Activated CD4-positive, alpha-beta T cell treated with anti-CD3 and anti-CD28 coated beads, Interleukin-2, amount 10 ng/mL, durations not matched to agents 24 days and 14 days (primary cell): Measurements from ENCODE around the gene DZIP1L. TPM values are rescaled to one million over a fixed set of nuclear protein-coding genes. Genes with fewer than 3 reads are reported as not detected.
A peak's percentile ranks its signal among the peaks of the same experiment; 100 is the strongest.
"Not testable (repeated sequence)": the region's sequence is repeated elsewhere in the genome, so short reads cannot be mapped to it uniquely, and the experiment has no call there.

ENCODE experiments used
- DNase-seq: peaks from one replicate; pipeline ENCODE4 v3.0.0; 2022
- H3K27ac Mint-ChIP-seq: one replicate; pipeline ENCODE4 v1.8.0; 2022; ENCODE audit warnings: mild to moderate bottlenecking, mixed read lengths
- H3K27me3 Mint-ChIP-seq: one replicate; pipeline ENCODE4 v1.8.0; 2022; ENCODE audit warnings: mixed read lengths
- H3K36me3 Mint-ChIP-seq: one replicate; pipeline ENCODE4 v1.8.0; 2022; ENCODE audit warnings: low read depth, mild to moderate bottlenecking, mixed read lengths
- H3K4me1 Mint-ChIP-seq: one replicate; pipeline ENCODE4 v1.8.0; 2021; ENCODE audit warnings: mixed read lengths
- H3K4me3 Mint-ChIP-seq: one replicate; pipeline ENCODE4 v1.8.0; 2022; ENCODE audit warnings: mild to moderate bottlenecking, moderate library complexity, mixed read lengths
- H3K9me3 Mint-ChIP-seq: one replicate; pipeline ENCODE4 v1.8.0; 2021; ENCODE audit warnings: mixed read lengths
- intact Hi-C: fragments of 100-400 bp; cut with micrococcal nuclease; formaldehyde crosslinking; loops from one replicate; pipeline ENCODE4 v1.15.1; 2023
- total RNA-seq: library from RNA; stranded (reverse); gene quantifications from 2 replicates; pipeline ENCODE4 v1.2.3, GENCODE V29; 2022

The DZIP1L gene
- total RNA-seq, 1 donor from 2014 or later: not detected

DNA sequence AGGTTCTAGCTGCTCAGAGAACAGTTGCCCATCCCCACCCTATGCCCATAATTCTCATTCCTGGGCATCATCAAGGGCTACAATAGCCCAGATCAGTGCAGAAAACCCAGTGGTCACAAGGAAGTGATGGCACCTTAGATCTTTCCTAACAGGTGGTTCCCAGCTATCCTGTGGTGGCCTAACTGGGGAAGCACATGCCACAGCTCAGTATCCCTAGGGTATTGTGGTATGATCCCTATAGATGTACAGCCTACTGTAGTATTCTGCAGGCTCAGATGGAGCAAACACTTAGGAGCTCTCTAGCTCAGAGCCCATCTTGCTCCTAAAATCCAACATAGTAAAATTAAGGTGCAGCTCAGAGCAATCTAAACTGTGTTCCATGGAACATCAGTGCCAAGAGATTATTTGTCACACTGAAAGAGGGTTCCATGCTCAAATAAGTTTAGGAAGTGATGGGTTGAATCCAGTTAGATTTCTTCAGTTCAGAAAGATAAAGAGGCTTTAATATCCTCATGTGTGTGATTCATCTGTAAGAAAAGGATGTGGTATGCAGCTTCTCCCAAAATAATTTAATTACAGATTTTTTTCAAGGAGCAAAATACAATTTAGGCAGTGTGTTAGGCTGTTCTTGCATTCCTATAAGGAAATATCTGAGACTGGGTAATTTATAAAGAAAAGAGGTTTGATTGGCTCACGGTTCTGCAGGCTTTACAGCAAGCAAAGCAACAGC is 12.4 kb upstream of the DZIP1L start:
- H3K4me1 Mint-ChIP-seq: no peaks in the 10 kb centered on the region
- H3K36me3 Mint-ChIP-seq: no peaks in the 10 kb centered on the region
- H3K9me3 Mint-ChIP-seq: no peaks in the 10 kb centered on the region
- no peak for DNase-seq
- peaks cover 19% of the 10 kb centered on the region for H3K27me3 Mint-ChIP-seq
- no peak overlapping the region for H3K4me3 Mint-ChIP-seq
- no peak overlapping the region for H3K27ac Mint-ChIP-seq
- intact Hi-C loops: no loop called here

- Mint-ChIP-seq H3K9me3 (no peaks in the 10 kb centered on the region), H3K27me3 (peaks cover 14% of the 10 kb centered on the region), H3K27ac (no peak overlapping the region), H3K4me1 (no peaks in the 10 kb centered on the region), H3K36me3 (no peaks in the 10 kb centered on the region), H3K4me3 (no peak overlapping the region)
- DNase-seq: no peak
- intact Hi-C loops: no loop called here
Measured at GRCh38 chr3:138125548-138126221, 10.3 kb upstream of the DZIP1L start.

DNA sequence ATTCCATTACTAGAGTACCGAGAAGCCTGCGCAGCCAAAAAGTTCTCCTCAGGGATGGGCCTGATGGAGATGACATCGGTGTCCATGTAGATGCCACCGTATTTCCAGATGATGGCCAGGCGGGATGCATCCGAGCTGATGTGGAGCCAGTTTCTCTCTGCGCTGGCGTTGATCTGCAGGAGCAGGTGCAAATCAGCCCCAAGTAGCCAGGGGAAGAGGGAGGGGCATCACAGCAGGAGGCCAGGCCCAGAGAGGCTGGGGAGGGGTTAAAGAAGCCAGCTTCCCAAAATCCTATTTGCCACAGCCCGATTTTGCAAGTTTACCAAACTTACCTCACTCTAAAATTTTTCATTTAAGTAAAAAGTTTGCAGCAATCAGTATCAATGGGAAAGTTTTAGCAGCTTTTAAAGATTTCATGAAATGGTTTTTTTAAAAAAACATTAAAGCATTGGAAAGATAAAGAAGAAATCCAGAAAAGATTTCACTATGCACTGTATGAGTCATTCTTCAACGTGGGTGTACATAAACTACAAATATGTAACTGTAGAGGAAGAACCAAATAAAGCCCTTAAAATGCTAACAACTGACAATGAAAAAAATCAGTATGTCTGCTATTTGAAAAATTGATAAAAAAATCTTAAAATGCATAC is 9.4 kb upstream of the DZIP1L start:
- intact Hi-C loops: no loop called here
- Mint-ChIP-seq H3K36me3 (no peaks in the 10 kb centered on the region), H3K9me3 (no peaks in the 10 kb centered on the region), H3K4me1 (no peaks in the 10 kb centered on the region), H3K4me3 (no peak overlapping the region), H3K27me3 (peaks cover 14% of the 10 kb centered on the region), H3K27ac (no peak overlapping the region)
- DNase-seq: no peak

- Mint-ChIP-seq H3K27ac (no peak overlapping the region), H3K4me3 (no peak overlapping the region), H3K36me3 (no peaks in the 10 kb centered on the region), H3K9me3 (no peaks in the 10 kb centered on the region), H3K4me1 (no peaks in the 10 kb centered on the region), H3K27me3 (peaks cover 14% of the 10 kb centered on the region)
- intact Hi-C loops: no loop called here
- DNase-seq: no peak
Measured at GRCh38 chr3:138124188-138124587, 8.8 kb upstream of the DZIP1L start.

- DNase-seq: no peak
- H3K4me1 Mint-ChIP-seq: peaks cover 8% of the 10 kb centered on the region
- H3K4me3 Mint-ChIP-seq: no peak overlapping the region
- no peaks in the 10 kb centered on the region for H3K36me3 Mint-ChIP-seq
- peaks cover 38% of the 10 kb centered on the region for H3K27me3 Mint-ChIP-seq
- intact Hi-C loops: loop anchor here (1.0 to 5.0 kb wide), 2 partner anchors 37 to 51 kb away; no protein-coding TSS in a partner anchor
- H3K9me3 Mint-ChIP-seq: no peaks in the 10 kb centered on the region
- no peak overlapping the region for H3K27ac Mint-ChIP-seq
Measured at GRCh38 chr3:138119423-138119766, 4.0 kb upstream of the DZIP1L start.

- Mint-ChIP-seq H3K36me3 (no peaks in the 10 kb centered on the region), H3K27ac (no peak overlapping the region), H3K27me3 (peaks cover 44% of the 10 kb centered on the region), H3K9me3 (no peaks in the 10 kb centered on the region), H3K4me1 (peaks cover 8% of the 10 kb centered on the region), H3K4me3 (no peak overlapping the region)
- DNase-seq: peak; percentile 88
- intact Hi-C loops: loop anchor here (1.0 to 5.0 kb wide), 2 partner anchors 37 to 51 kb away; no protein-coding TSS in a partner anchor
Measured at GRCh38 chr3:138118612-138119422, 3.4 kb upstream of the DZIP1L start.

- peaks cover 47% of the 10 kb centered on the region for H3K27me3 Mint-ChIP-seq
Measured at GRCh38 chr3:138114431-138114918, 933 bp downstream of the DZIP1L start.

GRCh38 chr3:138113326-138113725 is 2.1 kb downstream of the DZIP1L start:
- intact Hi-C loops: no loop called here
- no peaks in the 10 kb centered on the region for H3K36me3 Mint-ChIP-seq
- no peak for DNase-seq
- H3K4me1 Mint-ChIP-seq: peaks cover 6% of the 10 kb centered on the region
- no peak overlapping the region for H3K27ac Mint-ChIP-seq
- H3K27me3 Mint-ChIP-seq: peaks cover 46% of the 10 kb centered on the region
- H3K4me3 Mint-ChIP-seq: no peak overlapping the region
- no peaks in the 10 kb centered on the region for H3K9me3 Mint-ChIP-seq

More at GRCh38 chr3:138114431-138114918, 933 bp downstream of the DZIP1L start:
- DNase-seq: no peak
- H3K36me3 Mint-ChIP-seq: no peaks in the 10 kb centered on the region
- no peaks in the 10 kb centered on the region for H3K9me3 Mint-ChIP-seq
- intact Hi-C loops: loop anchor here (2.0 kb wide), 1 partner anchor 60 kb away; the partner anchor contains the start of gene DBR1
- peaks cover 8% of the 10 kb centered on the region for H3K4me1 Mint-ChIP-seq
- H3K27ac Mint-ChIP-seq: no peak overlapping the region
- peak overlapping the region; percentile 84 for H3K4me3 Mint-ChIP-seq

DNA sequence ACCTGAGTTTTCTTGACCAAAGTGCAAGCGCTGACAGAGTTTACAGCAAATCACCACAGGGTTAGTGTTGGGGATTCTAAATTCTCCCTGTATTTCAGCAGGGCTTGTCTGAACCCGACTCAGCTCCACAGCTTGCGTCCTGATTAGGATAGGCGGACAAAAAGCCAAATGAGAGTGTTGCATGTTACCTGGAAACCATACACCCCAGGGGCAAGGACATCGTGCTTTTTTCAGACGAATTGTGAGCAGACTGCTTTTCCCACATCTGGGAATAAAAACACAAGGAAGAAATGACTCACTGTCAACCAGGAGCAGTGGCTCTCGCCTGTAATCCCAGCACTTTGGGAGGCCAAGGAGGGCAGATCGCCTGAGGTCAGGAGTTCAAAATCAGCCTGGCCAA is 3.0 kb downstream of the DZIP1L start:
- Mint-ChIP-seq H3K9me3 (no peaks in the 10 kb centered on the region), H3K27ac (no peak overlapping the region), H3K36me3 (no peaks in the 10 kb centered on the region), H3K4me1 (peaks cover 6% of the 10 kb centered on the region), H3K4me3 (no peak overlapping the region), H3K27me3 (peaks cover 47% of the 10 kb centered on the region)
- DNase-seq: no peak
- intact Hi-C loops: no loop called here

DNA sequence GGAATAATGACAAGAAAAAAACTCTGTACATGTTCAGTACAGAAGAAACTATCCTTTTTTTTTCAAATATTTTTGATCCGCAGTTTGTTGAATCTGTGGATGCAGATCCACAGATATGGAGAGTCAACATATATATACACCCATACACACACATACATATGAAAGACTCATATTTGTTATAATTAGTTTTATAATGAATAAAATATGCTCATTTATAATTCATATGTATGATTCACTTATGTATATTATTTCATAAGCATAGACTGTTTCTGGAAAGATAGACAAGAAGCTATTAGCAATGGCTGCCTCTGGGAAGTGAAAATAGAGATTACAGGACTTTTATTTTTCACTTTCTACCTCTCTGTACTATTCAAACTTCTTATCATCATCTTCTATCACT is 9.8 kb downstream of the DZIP1L start:
- no peaks in the 10 kb centered on the region for H3K36me3 Mint-ChIP-seq
- intact Hi-C loops: no loop called here
- H3K4me3 Mint-ChIP-seq: no peak overlapping the region
- H3K9me3 Mint-ChIP-seq: no peaks in the 10 kb centered on the region
- H3K4me1 Mint-ChIP-seq: no peaks in the 10 kb centered on the region
- H3K27me3 Mint-ChIP-seq: peaks cover 9% of the 10 kb centered on the region
- DNase-seq: no peak
- no peak overlapping the region for H3K27ac Mint-ChIP-seq

DNA sequence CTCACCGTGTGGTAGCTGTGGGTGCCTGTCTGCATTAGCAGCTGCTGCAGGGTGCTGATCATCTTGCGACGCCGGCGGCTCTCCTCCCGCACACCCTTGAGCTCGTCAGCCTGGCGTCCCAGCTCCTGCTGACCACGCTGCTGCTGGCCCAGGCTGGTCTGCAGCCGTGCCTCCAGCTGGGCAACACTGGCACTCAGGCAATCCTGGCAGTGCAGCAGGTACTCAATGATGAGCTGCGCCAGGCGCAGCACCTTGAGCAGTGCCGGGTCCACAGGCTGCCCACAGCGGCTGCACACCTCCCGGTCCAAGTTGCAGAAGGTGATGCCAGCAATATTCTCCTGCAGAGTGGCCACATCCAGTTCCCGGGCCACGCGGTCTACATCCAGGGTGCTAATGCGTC is 11.9 kb downstream of the DZIP1L start:
- Mint-ChIP-seq H3K27me3 (peaks cover 9% of the 10 kb centered on the region), H3K27ac (no peak overlapping the region), H3K36me3 (no peaks in the 10 kb centered on the region), H3K9me3 (no peaks in the 10 kb centered on the region), H3K4me3 (no peak overlapping the region), H3K4me1 (no peaks in the 10 kb centered on the region)
- no peak for DNase-seq
- intact Hi-C loops: no loop called here

GRCh38 chr3:138101351-138101940 is 14.0 kb downstream of the DZIP1L start:
- not testable (repeated sequence) for H3K27me3 Mint-ChIP-seq

GRCh38 chr3:138099417-138099816 is 16.0 kb downstream of the DZIP1L start:
- intact Hi-C loops: no loop called here
- no peaks in the 10 kb centered on the region for H3K4me1 Mint-ChIP-seq
- no peak overlapping the region for H3K27ac Mint-ChIP-seq
- DNase-seq: no peak
- H3K36me3 Mint-ChIP-seq: no peaks in the 10 kb centered on the region
- H3K4me3 Mint-ChIP-seq: no peak overlapping the region
- H3K9me3 Mint-ChIP-seq: no peaks in the 10 kb centered on the region
- peaks cover 16% of the 10 kb centered on the region for H3K27me3 Mint-ChIP-seq

More at GRCh38 chr3:138101351-138101940, 14.0 kb downstream of the DZIP1L start:
- H3K4me1 Mint-ChIP-seq, H3K36me3 Mint-ChIP-seq, H3K9me3 Mint-ChIP-seq, H3K4me3 Mint-ChIP-seq, DNase-seq, H3K27ac Mint-ChIP-seq, intact Hi-C loops: not testable (repeated sequence)
